H1 (cell line): Measurements from ENCODE around the gene TNIK. TPM values are rescaled to one million over a fixed set of nuclear protein-coding genes. Genes with fewer than 3 reads are reported as not detected.

Experiments
- CTCF ChIA-PET: fragments of 300-600 bp; sonication (Branson Sonifier 250); formaldehyde crosslinking; loops from one replicate; lab custom pipeline; 2021; ENCODE audit not compliant: partially characterized antibody; lab: Charles Lee
- POLR2A ChIA-PET: fragments of 300-600 bp; sonication (Branson Sonifier 250); formaldehyde crosslinking; loops from one replicate; lab custom pipeline; 2021; ENCODE audit warnings: inconsistent platforms; ENCODE audit not compliant: partially characterized antibody; lab: Charles Lee
- DNase-seq, 2 experiments: peaks; one replicate each; pipeline versions ENCODE4 v3.0.0 to v3.0.0-alpha.2; 2010 to 2022; ENCODE audit warnings: low spot score in 2 of 2, low read depth in 1 of 2, mixed read lengths in 1 of 2
- FAIRE-seq: peaks from 2 replicates; lab custom pipeline; 2011; peaks lifted over from hg19 to GRCh38; lab: Jason Lieb, UNC
- H2AFZ ChIP-seq: 2 replicates; pipeline ENCODE4 v1.8.1; 2012; ENCODE audit warnings: low read length, inconsistent platforms
- H2AK5ac ChIP-seq: 2 replicates; pipeline ENCODE4 v1.6.1; 2013; ENCODE audit warnings: low read depth, low read length
- H2BK120ac ChIP-seq: replicated peaks from 2 replicates; pipeline ENCODE3; 2013; ENCODE audit warnings: low read depth, low read length, inconsistent platforms
- H2BK12ac ChIP-seq: 2 replicates; pipeline ENCODE4 v1.6.1; 2013; ENCODE audit warnings: low read depth, low read length
- H2BK15ac ChIP-seq: 2 replicates; pipeline ENCODE4 v1.6.1; 2013; ENCODE audit warnings: low read length
- H2BK20ac ChIP-seq: 2 replicates; pipeline ENCODE4 v1.6.1; 2013; ENCODE audit warnings: low read length
- H2BK5ac ChIP-seq: 2 replicates; pipeline ENCODE4 v1.6.1; 2013; ENCODE audit warnings: low read depth, low read length
- H3K14ac ChIP-seq: 2 replicates; pipeline ENCODE4 v1.6.1; 2013; ENCODE audit warnings: inconsistent platforms; ENCODE audit not compliant: insufficient read length
- H3K18ac ChIP-seq: 2 replicates; pipeline ENCODE4 v1.6.1; 2013; ENCODE audit warnings: low read length; ENCODE audit errors: extremely low read depth
- H3K23ac ChIP-seq: 2 replicates; pipeline ENCODE4 v1.6.1; 2013; ENCODE audit warnings: inconsistent platforms; ENCODE audit not compliant: insufficient read length
- H3K23me2 ChIP-seq: 2 replicates; pipeline ENCODE4 v1.6.1; 2013; ENCODE audit warnings: low read depth, low read length
- H3K27ac ChIP-seq: 2 replicates; pipeline ENCODE4 v1.6.1; 2011; ENCODE audit warnings: low read depth, low read length, inconsistent platforms
- H3K27me3 ChIP-seq, 4 experiments: replicated peaks in 1 of 4; 1 replicate in 1 of 4; 2 replicates in 3 of 4; pipeline versions ENCODE4 v1.6.1 to v1.8.1; 2011 to 2013; ENCODE audit warnings: low read length in 3 of 4, mild to moderate bottlenecking in 3 of 4, inconsistent platforms in 2 of 4, mixed read lengths in 2 of 4, moderate library complexity in 1 of 4; ENCODE audit not compliant: control insufficient read depth in 3 of 4, insufficient read depth in 3 of 4; ENCODE audit errors: extremely low read depth in 1 of 4
- H3K36me3 ChIP-seq, 4 experiments: 2 replicates each; pipeline versions ENCODE4 v1.6.1 to v1.8.1; 2011 to 2013; ENCODE audit warnings: mild to moderate bottlenecking in 4 of 4, low read length in 3 of 4, moderate library complexity in 2 of 4, control low read depth in 1 of 4, inconsistent platforms in 1 of 4; ENCODE audit not compliant: insufficient read depth in 4 of 4, control insufficient read depth in 2 of 4
- H3K4ac ChIP-seq: replicated peaks from 2 replicates; pipeline ENCODE3; 2013; ENCODE audit warnings: low read length, low read depth, mixed read lengths, inconsistent platforms; ENCODE audit not compliant: insufficient read length
- H3K4me1 ChIP-seq, 4 experiments: replicated peaks in 1 of 4; 1 replicate in 1 of 4; 2 replicates in 3 of 4; pipeline versions ENCODE4 v1.6.1 to v1.8.1; 2011 to 2013; ENCODE audit warnings: low read length in 3 of 4, inconsistent platforms in 2 of 4, mixed read lengths in 1 of 4; ENCODE audit not compliant: insufficient read depth in 4 of 4, control insufficient read depth in 3 of 4
- H3K4me2 ChIP-seq, 2 experiments: 2 replicates each; pipeline versions ENCODE4 v1.6.1 to v1.8.1; 2011 to 2013; ENCODE audit warnings: low read depth in 2 of 2, low read length in 2 of 2, control low read depth in 1 of 2, inconsistent platforms in 1 of 2, mild to moderate bottlenecking in 1 of 2; ENCODE audit not compliant: insufficient read depth in 1 of 2
- H3K4me3 ChIP-seq, 4 experiments: fragments of 200-600, 300-600 bp in 1 of 4; sonication (generic), shearing (Covaris generic), sonication (Bioruptor Twin) in 1 of 4; 2 replicates each; pipeline versions ENCODE4 v1.5.1 to v1.8.1; 2011 to 2016; ENCODE audit warnings: low read length in 4 of 4, low read depth in 3 of 4, control low read depth in 2 of 4, inconsistent platforms in 2 of 4, mild to moderate bottlenecking in 2 of 4, mixed read lengths in 1 of 4, moderate library complexity in 1 of 4; ENCODE audit not compliant: insufficient read depth in 2 of 4; ENCODE audit errors: extremely low read depth in 1 of 4
- H3K56ac ChIP-seq: replicated peaks from 2 replicates; pipeline ENCODE3; 2013; ENCODE audit warnings: low read depth, mild to moderate bottlenecking, mixed read lengths, low read length, inconsistent platforms; ENCODE audit not compliant: insufficient read length
- H3K79me1 ChIP-seq: 2 replicates; pipeline ENCODE4 v1.6.1; 2013; ENCODE audit warnings: low read depth, low read length, control low read depth
- H3K79me2 ChIP-seq, 2 experiments: 2 replicates each; pipeline versions ENCODE4 v1.6.1 to v1.8.1; 2012 to 2013; ENCODE audit warnings: low read length in 2 of 2, mild to moderate bottlenecking in 2 of 2, inconsistent platforms in 1 of 2; ENCODE audit not compliant: insufficient read depth in 2 of 2, control insufficient read depth in 1 of 2
- H3K9ac ChIP-seq, 4 experiments: replicated peaks in 1 of 4; 1 replicate in 1 of 4; 2 replicates in 3 of 4; pipeline versions ENCODE4 v1.6.1 to v1.8.1; 2011 to 2013; ENCODE audit warnings: low read depth in 3 of 4, low read length in 3 of 4, control low read depth in 2 of 4, mild to moderate bottlenecking in 2 of 4, moderate library complexity in 2 of 4, inconsistent platforms in 1 of 4; ENCODE audit errors: extremely low read depth in 1 of 4
- H3K9me3 ChIP-seq, 2 experiments: 2 replicates each; pipeline versions ENCODE4 v1.6.1 to v1.8.1; 2012 to 2013; ENCODE audit warnings: mild to moderate bottlenecking in 2 of 2, moderate library complexity in 2 of 2, control low read depth in 1 of 2, inconsistent platforms in 1 of 2, low read depth in 1 of 2, low read length in 1 of 2, mixed read lengths in 1 of 2; ENCODE audit not compliant: insufficient read depth in 2 of 2
- H4K20me1 ChIP-seq, 2 experiments: replicated peaks in 1 of 2; 2 replicates each; pipeline versions ENCODE3 to v1.8.1; 2011 to 2013; ENCODE audit warnings: inconsistent platforms in 2 of 2, low read length in 2 of 2, mild to moderate bottlenecking in 1 of 2; ENCODE audit not compliant: insufficient read depth in 2 of 2, control insufficient read depth in 1 of 2
- H4K5ac ChIP-seq: 2 replicates; pipeline ENCODE4 v1.6.1; 2013; ENCODE audit warnings: low read length, low read depth, mixed read lengths, inconsistent platforms; ENCODE audit not compliant: insufficient read length
- H4K8ac ChIP-seq: 2 replicates; pipeline ENCODE4 v1.8.0; 2013; ENCODE audit warnings: mild to moderate bottlenecking, moderate library complexity, low read length, inconsistent platforms; ENCODE audit not compliant: insufficient read depth; ENCODE audit errors: extremely low read depth
- H4K91ac ChIP-seq: replicated peaks from 2 replicates; pipeline ENCODE3; 2013; ENCODE audit warnings: low read length, mixed read lengths, inconsistent platforms; ENCODE audit not compliant: insufficient read length
- CBX5 ChIP-seq: fragments of 300-800, 300-1000 bp; sonication (generic); IDR thresholded peaks from 2 replicates; pipeline ENCODE4 v1.7.1; 2016; ENCODE audit warnings: antibody characterized with exemption, low read length, low read depth
- CBX8 ChIP-seq: fragments of 300-800, 300-1000 bp; sonication (generic); IDR thresholded peaks from 2 replicates; pipeline ENCODE4 v1.7.1; 2016; ENCODE audit warnings: low read depth, low read length, borderline replicate concordance
- CEBPB ChIP-seq: IDR thresholded peaks from 2 replicates; pipeline ENCODE4 v1.6.1; 2012; ENCODE audit warnings: low read depth, low read length
- JUN ChIP-seq: IDR thresholded peaks from 2 replicates; pipeline ENCODE4 v1.6.1; 2011; ENCODE audit warnings: low read depth, mild to moderate bottlenecking, improper control_type of control experiment, low read length
- KDM1A ChIP-seq: fragments of 200-600, 300-600 bp; sonication (generic); IDR thresholded peaks from 2 replicates; pipeline ENCODE4 v1.7.1; 2016; ENCODE audit warnings: mild to moderate bottlenecking, low read length, borderline replicate concordance
- RXRA ChIP-seq: IDR thresholded peaks from 2 replicates; pipeline ENCODE4 v1.6.1; 2011; ENCODE audit warnings: low read depth, mild to moderate bottlenecking, low read length, moderate library complexity; ENCODE audit not compliant: insufficient read depth
- SIN3A ChIP-seq, 2 experiments: IDR thresholded peaks in 1 of 2; conservative IDR thresholded peaks in 1 of 2; 2 replicates each; pipeline ENCODE4 v1.6.1; 2011 to 2012; ENCODE audit warnings: low read length in 2 of 2, improper control_type of control experiment in 1 of 2, low read depth in 1 of 2, mild to moderate bottlenecking in 1 of 2
- SP2 ChIP-seq: IDR thresholded peaks from 2 replicates; pipeline ENCODE4 v1.6.1; 2012; ENCODE audit warnings: mild to moderate bottlenecking, low read length, inconsistent platforms
- TEAD4 ChIP-seq: IDR thresholded peaks from 2 replicates; pipeline ENCODE4 v1.6.1; 2012; ENCODE audit warnings: low read depth, low read length, inconsistent platforms, mixed read lengths
- WGBS, 2 experiments: shearing (Covaris generic) in 1 of 2; methylation state at CpG; one replicate each; pipeline versions ENCODE4 v1.1.6 to v1.1.7; 2013 to 2015; ENCODE audit warnings: low lambda C conversion rate in 2 of 2, mixed read lengths in 2 of 2, inconsistent platforms in 1 of 2, low coverage in 1 of 2, missing lambda C conversion rate in 1 of 2; ENCODE audit not compliant: insufficient replicate concordance in 2 of 2, insufficient coverage in 1 of 2, insufficient read length in 1 of 2; ENCODE audit errors: extremely low coverage in 1 of 2, missing lambda C conversion rate in 1 of 2; 5-methylcytosine and 5-hydroxymethylcytosine counted together
- polyA plus RNA-seq, 7 experiments: library from polyadenylated mRNA; depleted of rRNA in 3 of 7; stranded (reverse) in 5 of 7; unstranded in 2 of 7; fragments of >200 nt in 5 of 7; fragments of 200-250 nt in 2 of 7; gene quantifications; 1 replicate in 5 of 7; 2 replicates in 1 of 7; 4 replicates in 1 of 7; pipeline versions ENCODE4 v1.2.1 to v1.2.3, GENCODE V29; 2011 to 2013; ENCODE audit warnings: missing spikeins in 2 of 7, mixed read lengths in 2 of 7
- total RNA-seq: library from RNA; stranded (reverse); fragmentation: NEBNext Ultra II Directional; extraction: Animal tissue kit (Norgen Biotek cat#: 25700); gene quantifications from 2 replicates; pipeline ENCODE4 v1.2.1, GENCODE V29; 2021
- TF ChIP-seq, protein P1 (sequence below): IDR thresholded peaks from 2 replicates; pipeline ENCODE4 v1.6.1; 2011; ENCODE audit warnings: low read depth, mild to moderate bottlenecking, low read length; ENCODE audit not compliant: insufficient read depth

The TNIK gene
- total and polyA plus RNA-seq, 2 of the 8 experiments (the other 6 are each of a cell fraction or from before 2014, with no cell fraction given), result 7.4 to 42.0 TPM

DNA sequence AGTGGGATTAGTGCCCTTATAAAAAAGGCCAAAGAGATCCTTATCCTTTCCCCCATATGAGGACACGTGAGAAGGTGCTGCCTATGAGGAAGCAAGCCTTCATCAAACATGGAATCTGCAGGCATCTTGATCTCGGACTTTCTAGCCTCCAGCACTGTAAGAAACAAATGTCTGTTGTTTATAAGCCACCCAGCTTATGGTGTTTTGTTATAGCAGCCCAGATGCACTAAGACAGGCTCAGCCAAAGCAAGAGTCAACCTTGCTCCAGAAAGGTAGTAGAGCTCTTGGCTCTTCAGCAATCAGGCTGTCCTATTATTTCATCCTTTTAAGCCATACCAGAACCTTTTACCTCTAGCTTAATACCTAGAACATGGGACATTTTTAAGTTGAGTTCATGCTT, 12.3 kb upstream of the TNIK start:
- Histone ChIP-seq H3K18ac (no peak overlapping the region), H2AK5ac (no peak overlapping the region), H3K79me1 (no peaks in the 10 kb centered on the region), H3K4me2 (no peak overlapping the region), H3K4me3 (no peak overlapping the region), H3K9ac (no peak overlapping the region), H2BK120ac (no peak overlapping the region), H4K8ac (no peak overlapping the region), H3K23ac (no peak overlapping the region), H3K14ac (no peak overlapping the region), H2BK15ac (no peak overlapping the region), H4K20me1 (no peaks in the 10 kb centered on the region), H3K23me2 (no peaks in the 10 kb centered on the region), H3K4ac (no peak overlapping the region), H3K56ac (no peak overlapping the region), H2BK12ac (no peak overlapping the region), H3K9me3 (no peaks in the 10 kb centered on the region), H3K27me3 (no peaks in the 10 kb centered on the region), H4K5ac (no peak overlapping the region), H3K36me3 (no peaks in the 10 kb centered on the region), H2BK20ac (no peak overlapping the region), H3K4me1 (no peaks in the 10 kb centered on the region), H3K27ac (no peak overlapping the region), H4K91ac (no peak overlapping the region), H3K79me2 (no peaks in the 10 kb centered on the region), H2AFZ (no peak overlapping the region), H2BK5ac (no peak overlapping the region)
- POLR2A ChIA-PET, result no interaction called here
- TF ChIP-seq, protein P1, sequence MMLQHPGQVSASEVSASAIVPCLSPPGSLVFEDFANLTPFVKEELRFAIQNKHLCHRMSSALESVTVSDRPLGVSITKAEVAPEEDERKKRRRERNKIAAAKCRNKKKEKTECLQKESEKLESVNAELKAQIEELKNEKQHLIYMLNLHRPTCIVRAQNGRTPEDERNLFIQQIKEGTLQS, result no peak
- TF ChIP-seq CEBPB (no peak), CBX5 (no peak), CBX8 (no peak), KDM1A (no peak), JUN (no peak), TEAD4 (no peak), RXRA (no peak), SP2 (no peak), SIN3A (conservative IDR thresholded peaks at IDR 0.05 in 1 of 2, IDR thresholded peaks at IDR 0.05 in 1 of 2; ENCODE audit: low read depth in 1 of 2, low read length in 2 of 2) (no peak)
- no peak for FAIRE-seq
- DNase-seq, result no peak
- CTCF ChIA-PET, result interaction anchor here (1.0 to 1.2 kb wide), 2 partner anchors 19 to 65 kb away, joined by 3 to 4 read pairs; no protein-coding TSS in a partner anchor
- 82% methylated on average over 2 of the region's 2 CpGs; no CpG with 5 or more reads in 1 of the 2 experiments for WGBS, 2 experiments
